Measurements from ENCODE around the gene GPR157. TPM values are rescaled to one million over a fixed set of nuclear protein-coding genes. Genes with fewer than 3 reads are reported as not detected.

GPR157 gene
- total RNA-seq, 2 experiments from 2014 or later = 3.5 to 5.0 TPM

GRCh38 chr1:9052272-9053049, 76.4 kb downstream of the GPR157 start:
- no peaks in the 10 kb centered on the region for H3K36me3 Mint-ChIP-seq (ENCODE audit: low read depth)
- H3K27me3 Mint-ChIP-seq = peaks cover 19% of the 10 kb centered on the region
- H3K9me3 Mint-ChIP-seq = no peaks in the 10 kb centered on the region
- no peak overlapping the region for H3K4me3 Mint-ChIP-seq
- DNase-seq = no peak
- ChIA-PET CTCF (no interaction called here), POLR2A (no interaction called here)
- H3K27ac Mint-ChIP-seq = no peak overlapping the region
- H3K4me1 Mint-ChIP-seq = no peaks in the 10 kb centered on the region

GRCh38 chr1:9051379-9051778, 77.5 kb downstream of the GPR157 start:
- Mint-ChIP-seq H3K9me3 (no peaks in the 10 kb centered on the region), H3K27me3 (peaks cover 25% of the 10 kb centered on the region), H3K4me3 (no peak overlapping the region), H3K4me1 (no peaks in the 10 kb centered on the region), H3K36me3 (ENCODE audit: low read depth) (no peaks in the 10 kb centered on the region), H3K27ac (no peak overlapping the region)
- CTCF ChIA-PET = no interaction called here
- POLR2A ChIA-PET = no interaction called here
- no peak for DNase-seq

GRCh38 chr1:9050803-9051202, 78.1 kb downstream of the GPR157 start:
- Mint-ChIP-seq H3K36me3 (ENCODE audit: low read depth) (no peaks in the 10 kb centered on the region), H3K4me3 (no peak overlapping the region), H3K4me1 (no peaks in the 10 kb centered on the region), H3K27ac (no peak overlapping the region), H3K27me3 (peaks cover 25% of the 10 kb centered on the region), H3K9me3 (no peaks in the 10 kb centered on the region)
- ChIA-PET CTCF (interaction anchor here (1.2 kb wide), 1 partner anchor 134 kb away, joined by 3 read pairs; no protein-coding TSS in a partner anchor), POLR2A (no interaction called here)
- DNase-seq = no peak

Other genes starting within 250 kb of the GPR157 start
- under 1 TPM in 1 of 2 experiments, not detected in 1; 0.18 TPM for gene CA6, start 183.2 kb downstream of the GPR157 start, total RNA-seq
- not detected for gene SLC2A7, start 102.7 kb downstream of the GPR157 start, total RNA-seq
- gene SLC2A5, start 59.5 kb downstream of the GPR157 start, total RNA-seq = under 1 TPM in 1 of 2 experiments, not detected in 1; 0.25 TPM
- 10 to 100 TPM; 12.9 to 13.2 TPM for gene H6PD, start 105.7 kb upstream of the GPR157 start, total RNA-seq
- 10 to 100 TPM; 17.4 to 18.0 TPM for gene SPSB1, start 163.8 kb upstream of the GPR157 start, total RNA-seq

All from activated CD4-positive, alpha-beta memory T cell treated with anti-CD3 and anti-CD28 coated beads, Interleukin-2, amount 10 ng/mL, durations not matched to agents 7 days and 5 days (primary cell).